NCI-H1417 (cell line): ENCODE data around the gene NDUFV3.
A peak's percentile ranks its signal among the peaks of the same experiment; 100 is the strongest.
"Not testable (repeated sequence)": the region's sequence is repeated elsewhere in the genome, so short reads cannot be mapped to it uniquely, and the experiment has no call there.

Experiments
- DNase-seq, 3 experiments: peaks; one replicate each; lab custom pipeline; 2025; lab: John Stamatoyannopoulos, UW

The NDUFV3 gene

DNA sequence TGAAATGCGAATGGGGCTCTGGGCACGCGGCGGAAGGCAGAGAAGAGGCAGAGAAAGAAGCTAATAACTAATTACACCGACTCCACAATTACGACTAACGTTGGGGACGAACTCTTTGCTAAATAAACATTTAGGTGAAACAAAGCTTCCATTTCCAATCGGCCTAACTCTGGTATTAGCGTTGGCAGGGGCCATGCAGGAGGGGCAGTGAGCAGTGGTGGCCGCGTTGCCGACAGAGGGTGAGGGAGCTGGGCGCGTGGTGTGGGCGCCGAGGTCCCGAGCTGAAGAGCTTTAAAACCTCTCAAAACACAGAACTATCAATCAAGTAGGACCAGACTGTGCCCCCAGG is 553 bp upstream of the NDUFV3 start:
- peak in 1 of 3 experiments; percentile 37 for DNase-seq

DNA sequence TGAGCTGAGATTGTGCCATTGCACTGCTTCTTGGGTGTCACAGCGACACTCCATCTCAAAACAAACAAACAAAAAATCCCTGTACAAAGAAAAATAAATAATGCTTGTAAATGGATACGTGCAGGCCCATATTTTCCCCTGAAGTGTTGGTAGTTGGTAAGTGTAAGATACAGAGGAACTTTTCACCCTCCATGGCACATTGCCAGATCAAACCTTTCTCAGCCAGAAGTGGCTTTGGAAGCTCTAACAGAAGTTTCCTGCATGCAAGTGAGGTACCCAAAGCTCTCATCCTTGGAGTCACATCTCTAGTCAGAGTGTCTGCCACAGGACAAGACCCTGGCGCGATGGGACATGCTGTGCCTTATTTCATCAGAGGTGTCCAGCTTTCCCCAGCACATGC is 7.3 kb downstream of the NDUFV3 start:
- DNase-seq = no peak

DNA sequence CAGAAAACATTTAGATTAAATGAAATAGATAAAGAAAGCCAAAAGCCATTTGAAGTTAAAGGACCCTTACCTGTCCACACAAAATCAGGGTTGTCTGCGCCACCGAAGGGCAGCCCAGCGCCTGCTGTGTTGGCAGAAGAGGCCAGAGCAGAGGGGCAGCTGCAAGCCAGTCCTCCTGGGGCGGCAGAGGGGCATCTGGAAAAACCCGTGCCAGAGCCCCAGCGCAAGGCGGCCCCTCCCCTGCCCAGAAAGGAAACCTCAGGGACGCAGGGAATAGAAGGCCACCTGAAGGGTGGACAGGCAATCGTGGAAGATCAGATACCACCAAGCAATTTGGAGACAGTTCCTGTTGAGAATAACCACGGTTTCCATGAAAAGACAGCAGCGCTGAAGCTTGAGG is 10.7 kb downstream of the NDUFV3 start:
- no peak for DNase-seq

DNA sequence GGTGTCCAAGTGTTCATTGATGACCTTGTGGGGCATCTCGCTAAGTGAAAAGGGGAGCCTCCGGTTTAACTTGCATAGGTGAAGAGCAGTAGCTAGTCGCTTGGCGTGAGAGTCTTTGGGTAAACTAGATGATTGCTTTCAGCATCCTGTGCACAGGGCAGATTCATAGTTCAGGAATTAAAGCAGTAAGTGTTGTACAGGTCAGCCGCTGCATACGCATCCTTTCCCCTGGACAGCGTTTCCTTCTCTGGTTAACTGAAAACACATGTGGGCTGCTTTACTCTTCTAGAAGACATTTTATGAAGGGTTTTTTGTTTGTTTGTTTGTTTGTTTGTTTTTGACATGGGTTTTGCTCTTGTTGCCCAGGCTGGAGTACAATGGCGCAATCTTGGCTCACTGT is 12.1 kb downstream of the NDUFV3 start:
- no peak for DNase-seq

DNA sequence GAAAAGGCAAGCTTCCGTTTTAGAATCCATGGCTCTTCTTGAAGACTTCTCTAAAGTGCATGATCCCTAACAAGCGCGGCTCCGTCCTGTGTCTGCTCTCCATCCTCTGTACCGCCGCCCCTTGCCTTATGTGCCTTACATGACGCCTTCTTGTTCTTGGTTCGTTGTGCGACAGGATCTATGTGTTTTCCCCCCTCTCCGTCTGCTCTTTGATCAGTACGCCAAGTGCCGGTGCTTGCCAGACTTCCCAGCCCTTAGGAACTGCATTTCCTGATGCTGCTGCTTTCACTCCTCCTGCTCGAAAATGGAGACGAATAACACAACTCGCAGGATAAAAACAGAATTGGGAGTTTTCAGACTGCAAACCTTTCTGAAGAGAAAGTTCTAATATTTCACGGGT is 13.1 kb downstream of the NDUFV3 start:
- no peak for DNase-seq

DNA sequence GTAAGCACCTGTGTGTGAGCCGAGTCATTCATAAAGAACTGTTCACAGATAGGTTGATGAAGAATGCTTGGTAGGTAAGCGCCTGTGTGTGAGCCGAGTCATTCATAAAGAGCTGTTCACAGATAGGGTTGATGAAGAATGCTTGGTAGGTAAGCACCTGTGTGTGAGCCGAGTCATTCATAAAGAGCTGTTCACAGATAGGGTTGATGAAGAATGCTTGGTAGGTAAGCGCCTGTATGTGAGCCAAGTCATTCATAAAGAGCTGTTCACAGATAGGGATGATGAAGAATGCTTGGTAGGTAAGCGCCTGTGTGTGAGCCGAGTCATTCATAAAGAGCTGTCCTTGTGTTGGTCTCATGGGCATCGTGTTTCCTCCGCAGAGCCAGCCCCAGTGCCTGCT is 15.4 kb downstream of the NDUFV3 start:
- DNase-seq = not testable (repeated sequence)

DNA sequence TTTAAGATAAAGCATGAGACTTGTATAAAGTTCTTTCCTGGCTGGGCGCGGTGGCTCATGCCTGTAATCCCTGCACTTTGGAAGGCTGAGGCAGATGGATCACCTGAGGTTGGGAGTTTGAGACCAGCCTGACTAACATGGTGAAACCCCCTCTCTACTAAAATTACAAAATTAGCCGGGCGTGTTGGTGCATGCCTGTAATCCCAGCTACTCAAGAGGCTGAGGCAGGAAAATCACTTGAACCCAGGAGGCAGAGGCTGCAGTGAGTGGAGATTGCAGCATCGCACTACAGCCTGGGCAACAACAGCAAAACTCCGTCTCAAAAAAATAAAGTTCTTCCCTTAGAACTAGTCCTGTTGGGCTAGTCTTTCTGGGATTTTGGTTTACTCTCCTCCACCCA is 18.8 kb downstream of the NDUFV3 start:
- not testable (repeated sequence) for DNase-seq

DNA sequence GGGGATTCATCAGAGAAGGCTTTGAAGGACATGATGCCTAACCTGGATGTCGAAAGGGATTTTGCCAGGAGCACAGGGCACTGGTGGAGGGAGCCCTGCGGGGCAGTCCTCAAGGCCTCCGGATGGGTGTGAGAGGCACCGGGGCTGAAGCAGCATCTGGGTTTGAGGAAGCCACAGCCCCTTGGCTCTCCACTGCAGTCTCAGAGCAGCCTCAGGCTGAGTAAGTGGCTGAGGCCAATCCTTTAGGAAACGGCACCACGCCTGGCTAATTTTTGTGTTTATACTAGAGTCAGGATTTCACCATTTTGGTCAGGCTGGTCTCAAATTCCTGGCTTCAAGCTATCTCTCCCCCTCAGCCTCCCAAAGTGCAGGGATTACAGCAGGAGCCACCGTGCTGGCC is 20.4 kb downstream of the NDUFV3 start:
- no peak for DNase-seq

DNA sequence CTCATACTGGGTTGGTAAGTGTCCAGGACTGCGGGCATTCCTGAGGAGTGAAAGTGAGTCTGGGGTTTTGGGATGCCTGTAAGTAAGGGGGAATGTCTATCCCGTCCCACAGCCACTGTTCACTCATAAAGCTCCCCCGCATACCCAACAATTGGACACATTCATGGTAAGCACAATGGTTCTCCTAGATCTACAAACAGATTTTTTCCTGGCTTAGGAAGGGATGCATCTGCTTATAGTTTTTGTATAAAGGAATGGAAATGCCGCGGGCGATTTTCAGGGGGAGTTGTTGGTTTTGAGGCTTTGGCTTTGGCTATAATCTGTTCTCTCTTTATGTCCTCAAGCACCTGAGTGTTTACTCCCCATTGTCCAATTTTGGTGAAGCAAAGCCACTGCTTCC is 25.2 kb downstream of the NDUFV3 start:
- DNase-seq = no peak

DNA sequence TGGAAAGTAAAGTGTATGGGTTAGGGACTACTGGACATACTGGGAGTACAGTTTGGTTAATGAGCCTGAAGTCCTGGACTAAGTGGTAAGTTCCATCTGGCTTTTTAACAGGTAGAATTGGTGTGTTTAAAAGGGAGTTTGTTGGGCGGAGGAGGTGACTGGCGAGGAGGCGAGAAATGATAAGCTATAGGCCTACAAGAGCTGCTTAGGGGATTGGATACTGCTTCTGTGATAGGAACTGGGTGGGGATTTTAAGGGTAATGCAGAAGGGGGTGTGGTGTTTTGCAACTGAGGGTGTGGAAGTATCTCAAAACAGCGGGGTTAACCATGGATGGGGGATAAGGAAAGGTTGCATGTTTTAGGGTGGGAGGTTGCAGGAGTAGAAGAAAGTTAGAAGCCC is 28.8 kb downstream of the NDUFV3 start:
- DNase-seq = no peak

DNA sequence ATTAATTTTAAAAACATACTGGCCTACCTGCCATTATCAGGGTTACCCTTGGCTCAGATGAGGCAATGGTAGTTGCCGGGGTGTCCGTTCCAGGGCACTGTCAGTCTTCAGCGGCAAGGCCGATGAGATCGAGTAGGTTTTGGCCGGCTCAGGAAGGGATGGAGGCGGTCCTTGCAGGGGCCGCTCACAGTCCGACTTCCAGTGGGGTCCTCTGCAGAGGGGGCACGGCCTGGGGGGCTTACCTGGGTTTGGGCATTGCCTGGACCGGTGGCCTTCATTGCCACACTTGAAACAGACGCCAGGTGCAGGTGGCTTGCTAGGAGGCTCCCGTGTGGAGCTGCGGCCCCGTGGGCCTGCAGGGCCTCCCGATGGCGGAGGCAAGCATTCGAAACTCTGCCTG is 29.8 kb downstream of the NDUFV3 start:
- DNase-seq = no peak

DNA sequence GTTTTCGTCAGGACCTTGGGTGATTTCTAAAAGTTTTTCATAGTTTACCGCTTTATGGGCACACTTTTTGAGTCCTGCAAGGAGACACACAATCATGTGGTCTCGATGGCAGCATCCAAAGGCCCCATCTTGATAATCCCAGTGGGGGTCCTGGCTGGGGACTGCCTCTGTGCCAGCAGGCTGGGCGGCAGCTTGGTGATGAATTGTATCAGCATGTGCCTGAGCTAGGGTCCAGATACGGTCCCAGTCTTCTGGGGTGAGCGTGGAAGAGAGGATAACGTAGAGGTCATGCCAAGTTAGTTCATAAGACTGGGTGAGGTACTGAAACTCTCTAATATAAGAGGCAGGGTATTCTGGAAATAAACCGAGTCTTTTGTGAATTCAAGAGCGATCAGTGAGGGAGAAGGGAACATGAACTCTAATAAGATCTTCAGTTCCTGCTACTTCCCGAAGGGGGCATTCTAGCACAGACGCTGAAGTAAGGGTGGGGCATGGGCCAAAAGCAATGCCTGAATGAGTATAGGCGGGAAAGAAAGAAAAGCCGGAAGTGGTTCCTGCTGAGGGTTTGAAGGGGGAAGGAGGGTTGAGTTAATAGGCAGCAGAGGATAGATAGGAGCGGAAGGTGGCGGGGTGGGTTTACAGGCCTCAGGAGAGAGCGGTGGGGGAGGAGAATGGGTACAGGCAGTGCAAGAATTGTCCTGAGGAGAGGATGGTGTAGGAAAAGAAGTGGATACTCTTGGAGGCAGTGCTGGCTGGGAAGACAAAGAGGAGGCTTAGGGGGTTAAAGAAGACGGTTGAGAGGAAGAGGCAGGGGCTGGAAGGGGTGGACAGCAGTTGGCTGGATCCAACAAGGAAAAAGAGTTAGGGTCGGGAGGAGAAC is 30.7 kb downstream of the NDUFV3 start:
- peak; percentile 64 to 89 (median 87) for DNase-seq

DNA sequence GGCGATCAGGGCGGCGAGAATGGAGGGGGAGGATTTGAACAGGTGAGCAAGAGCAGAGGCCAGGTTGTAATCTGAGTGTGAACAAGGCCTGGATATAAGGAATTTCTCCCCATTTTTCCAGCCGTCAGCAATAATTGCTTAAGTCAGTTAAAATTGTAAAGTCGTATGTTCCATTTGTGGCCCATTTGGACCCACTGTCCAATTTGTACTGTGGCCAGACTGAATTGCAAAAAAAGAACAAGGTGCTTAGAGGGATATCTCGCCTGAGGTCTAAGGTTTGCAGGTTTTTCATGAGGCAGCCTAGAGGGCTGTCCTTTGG is 31.3 kb downstream of the NDUFV3 start:
- no peak for DNase-seq

DNA sequence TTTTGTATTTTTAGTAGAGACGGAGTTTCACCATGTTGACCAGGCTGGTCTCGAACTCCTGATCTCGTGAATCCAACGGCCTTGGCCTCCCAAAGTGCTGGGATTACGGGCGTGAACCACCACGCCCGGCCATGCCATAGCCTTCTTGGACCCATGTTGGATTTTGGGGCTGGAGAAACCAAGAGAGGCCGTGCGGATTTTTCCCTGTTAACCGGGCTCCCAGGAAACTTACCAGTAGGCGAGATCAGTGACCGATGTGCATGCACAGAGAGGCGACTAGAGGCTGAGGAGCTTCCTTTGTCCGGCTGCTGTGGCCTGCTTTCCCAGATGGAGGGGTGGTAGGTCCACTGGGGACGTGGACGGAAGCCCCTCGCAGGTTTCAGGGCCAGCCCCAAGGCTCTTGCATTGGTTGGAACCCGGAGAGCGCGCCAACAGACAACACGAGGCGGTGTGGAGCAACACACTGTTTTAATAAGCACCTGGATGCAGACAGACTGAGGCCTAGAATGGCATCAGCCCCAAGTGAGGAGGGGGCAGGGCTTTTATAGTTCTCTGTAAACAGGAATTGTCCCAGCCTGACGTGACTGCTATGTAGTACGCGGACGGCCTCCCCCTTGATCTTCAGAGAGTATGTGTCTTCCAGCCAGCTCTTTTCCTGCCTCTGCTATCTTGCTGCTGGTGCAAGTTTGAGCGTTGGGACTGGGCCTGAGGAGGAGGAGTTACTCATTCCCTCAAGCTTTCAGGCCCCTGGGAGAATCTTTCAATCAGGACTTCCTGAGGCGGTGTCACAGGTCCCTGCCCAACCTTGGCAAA is 32.2 kb downstream of the NDUFV3 start, which contains the start of gene ERVH48-1:
ERVH48-1 (minus strand) TSS at position 517 of the 813 bp plus-strand sequence. CDS start 6,624 bp downstream, outside the sequence.
- no peak for DNase-seq

DNA sequence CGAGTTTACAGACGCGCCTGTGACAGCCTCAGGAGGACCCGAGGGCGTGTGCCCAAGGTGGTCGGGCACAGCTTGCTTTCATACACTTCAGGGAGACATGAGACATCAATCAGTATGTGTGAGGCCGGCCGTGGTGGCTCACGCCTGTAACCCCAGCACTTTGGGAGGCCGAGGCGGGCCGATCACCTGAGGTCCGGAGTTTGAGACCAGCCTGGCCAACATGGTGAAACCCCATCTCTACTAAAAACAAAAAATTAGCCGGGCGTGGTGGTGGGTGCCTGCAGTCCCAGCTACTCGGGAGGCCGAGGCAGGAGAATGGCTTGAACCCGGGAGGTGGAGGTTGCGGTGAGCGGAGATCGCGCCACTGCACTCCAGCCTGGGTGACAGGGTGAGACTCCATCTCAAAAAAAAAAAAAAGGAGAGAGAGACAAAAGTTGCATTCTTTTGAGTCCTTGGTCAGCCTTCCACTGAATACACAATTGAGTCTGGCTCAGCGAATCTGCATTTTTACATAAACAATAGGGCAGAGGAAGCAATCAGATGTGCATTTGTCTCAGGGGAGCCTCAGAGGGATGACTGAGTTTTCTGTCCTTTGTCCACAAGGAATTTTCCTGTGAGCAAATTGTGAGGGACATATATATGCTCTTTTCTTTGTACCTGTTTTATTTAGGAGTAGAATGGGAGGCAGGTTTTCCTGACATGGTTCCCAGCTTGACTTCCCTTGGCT is 34.5 kb downstream of the NDUFV3 start:
- DNase-seq = not testable (repeated sequence)

DNA sequence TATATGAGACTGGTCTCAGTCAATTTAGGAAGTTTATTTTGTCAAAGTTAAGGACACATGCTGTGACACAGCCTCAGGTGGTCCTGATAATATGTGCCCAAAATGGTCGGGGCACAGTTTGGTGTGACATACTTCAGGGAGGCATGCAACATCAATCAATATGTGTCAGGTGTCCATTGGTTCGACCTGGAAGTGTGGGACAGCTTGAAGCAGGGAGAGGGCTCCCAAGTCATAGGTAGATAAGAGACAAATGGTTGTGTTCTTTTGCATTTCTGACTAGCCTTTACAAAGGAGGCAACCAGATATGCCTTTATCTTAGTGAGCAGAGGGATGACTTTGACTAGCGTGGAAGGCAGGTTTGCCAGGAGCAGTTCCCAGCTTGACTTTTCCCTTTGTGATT is 36.9 kb downstream of the NDUFV3 start:
- DNase-seq = no peak

DNA sequence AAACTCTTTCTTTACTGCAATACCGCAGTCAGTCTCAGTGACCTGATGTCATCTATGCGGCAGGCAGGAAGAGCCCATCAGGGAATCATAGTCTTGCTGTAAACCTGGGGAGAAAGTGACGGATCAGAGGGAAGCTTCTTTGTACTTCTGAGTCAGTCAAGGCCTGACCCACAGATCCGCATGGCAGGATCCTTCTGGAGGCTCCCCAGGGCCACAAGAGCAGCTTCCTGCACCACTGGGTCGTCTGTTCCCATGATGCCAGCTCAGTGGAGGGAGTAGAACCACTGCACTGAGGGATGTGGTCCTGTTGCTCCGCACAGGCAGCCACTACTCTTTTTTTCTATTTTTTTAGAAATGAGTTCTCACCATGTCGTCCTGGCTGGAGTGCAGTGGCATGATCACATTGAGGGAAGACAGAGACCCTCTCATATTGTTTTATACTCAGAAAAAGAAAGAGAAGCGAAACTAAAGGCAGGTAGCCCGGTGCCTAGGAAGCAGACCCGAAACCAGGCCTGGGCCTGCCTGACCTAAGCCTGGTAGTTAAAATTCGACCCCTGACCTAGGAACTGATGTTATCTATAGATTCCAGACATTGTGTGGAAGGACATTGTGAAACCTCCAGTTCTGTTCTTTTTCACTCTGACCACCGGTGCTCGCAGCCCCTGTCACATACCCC is 38.6 kb downstream of the NDUFV3 start:
- DNase-seq = no peak

DNA sequence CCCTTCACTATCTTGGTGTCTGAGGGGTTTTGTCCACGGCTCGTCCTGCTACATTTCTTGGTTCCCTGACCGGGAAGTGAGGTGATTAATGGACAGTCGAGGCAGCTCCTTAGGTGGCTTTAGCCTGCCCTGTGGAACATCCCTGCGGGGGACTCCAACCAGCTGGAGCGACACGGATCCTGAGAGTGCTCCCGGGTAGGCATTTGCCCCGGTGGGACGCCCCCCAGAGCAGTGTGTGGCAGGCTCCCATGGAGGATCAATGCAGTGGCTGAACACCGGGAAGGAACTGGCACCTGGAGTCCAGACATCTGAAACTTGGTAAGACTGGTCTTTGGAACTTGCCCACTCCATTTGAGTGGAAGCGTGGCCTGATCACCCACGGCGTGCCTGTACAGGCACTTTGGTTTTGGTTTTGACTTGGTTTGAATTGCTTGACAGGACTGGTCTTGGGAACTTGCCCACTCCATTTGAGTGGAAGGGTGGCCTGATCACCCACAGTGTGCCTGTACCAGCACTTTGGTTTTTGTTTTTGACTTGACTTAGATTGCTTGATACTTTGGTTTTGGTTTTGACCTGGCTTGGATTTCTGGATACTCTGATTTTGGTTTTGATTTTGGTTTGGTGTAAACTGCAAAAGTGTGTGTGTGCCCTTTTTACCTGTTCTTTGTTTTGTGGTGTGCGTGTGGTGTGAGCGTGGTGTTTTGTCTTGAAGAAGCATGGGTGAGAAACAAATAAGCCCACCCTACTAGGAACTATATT is 39.4 kb downstream of the NDUFV3 start:
- DNase-seq = not testable (repeated sequence)

DNA sequence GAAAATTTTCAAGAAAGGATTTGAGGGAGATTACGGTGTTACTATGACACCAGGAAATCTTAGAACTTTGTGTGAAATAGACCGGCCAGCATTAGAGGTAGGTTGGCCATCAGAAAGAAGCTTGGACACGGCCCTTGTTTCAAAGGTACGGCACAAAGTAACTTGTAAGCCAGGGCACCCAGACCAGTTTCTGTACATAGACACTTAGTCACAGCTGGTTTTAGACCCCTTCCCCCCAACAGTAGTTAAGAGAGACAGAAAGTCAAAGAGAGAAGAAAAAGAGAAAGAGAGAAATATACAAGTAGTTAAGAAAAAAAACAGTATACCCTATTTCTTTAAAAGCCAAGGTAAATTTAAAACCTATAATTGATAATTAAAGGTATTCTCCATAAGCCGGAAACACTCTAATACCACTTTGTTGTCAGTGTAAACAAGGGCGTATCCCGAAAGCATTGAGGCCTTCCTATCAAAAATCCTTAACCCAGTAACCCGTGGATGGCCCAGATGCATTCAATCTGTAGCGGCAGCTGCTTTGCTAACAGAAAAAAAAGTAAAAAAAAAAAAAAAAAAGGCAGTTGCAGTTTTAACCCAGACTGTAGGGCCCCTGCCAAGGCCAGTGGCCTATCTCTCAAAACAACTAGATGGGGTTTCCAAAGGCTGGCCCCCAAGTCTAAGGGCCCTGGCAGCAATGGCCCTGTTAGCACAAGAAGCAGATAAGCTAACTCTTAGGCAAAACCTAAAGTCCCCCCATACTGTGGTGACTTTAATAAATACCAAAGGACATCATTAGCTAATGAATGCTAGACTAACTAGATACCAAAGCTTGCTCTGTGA is 40.2 kb downstream of the NDUFV3 start:
- peak in 1 of 3 experiments; percentile 45 for DNase-seq

DNA sequence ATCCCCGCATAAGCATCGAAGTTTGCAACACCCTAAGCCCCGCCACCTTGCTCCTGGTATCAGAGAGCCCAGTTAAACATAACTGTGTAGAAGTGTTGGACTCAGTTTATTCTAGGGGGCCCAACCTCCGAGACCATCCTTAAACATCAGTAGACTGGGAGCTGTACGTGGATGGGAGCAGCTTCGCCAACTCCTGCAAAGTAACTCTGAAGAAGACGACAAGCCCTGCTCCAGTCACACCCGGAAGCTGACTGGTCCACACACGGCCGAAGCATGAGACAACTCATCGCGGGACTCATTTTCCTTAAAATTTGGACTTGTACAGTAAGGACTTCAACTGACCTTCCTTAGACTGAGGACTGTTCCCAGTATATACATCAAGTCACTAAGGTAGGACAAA is 40.9 kb downstream of the NDUFV3 start:
- DNase-seq = not testable (repeated sequence)
